ENCODE measurements around the gene KAT6B.

GRCh38 chr10:75066271-75066670 lies 239.9 kb downstream of the KAT6B start:
- TF ChIP-seq CTCF (IDR thresholded peaks at IDR 0.05) (no peak), POLR2A (IDR thresholded peaks at IDR 0.05) (no peak)

Measured in prostate gland (tissue), 2 donors.